Sigmoid colon (tissue), 7 donors: Measurements from ENCODE around the gene NEK11. TPM values are rescaled to one million over a fixed set of nuclear protein-coding genes. Genes with fewer than 3 reads are reported as not detected.

ENCODE experiments used
- DNase-seq: peaks from one replicate; pipeline ENCODE4 v3.0.0-alpha.2; 2019
- H3K27ac ChIP-seq, 4 donors: fragments of 200-600 bp; sonication (generic); one replicate each; pipeline ENCODE4 v1.5.1; 2016 to 2019; ENCODE audit warnings: mild to moderate bottlenecking in 1 of 4
- H3K27me3 ChIP-seq, 3 donors: fragments of 200-600 bp; sonication (generic); one replicate each; pipeline ENCODE4 v1.5.1; 2019; ENCODE audit warnings: mild to moderate bottlenecking in 1 of 3
- H3K36me3 ChIP-seq, 4 donors: fragments of 200-600 bp; sonication (generic); one replicate each; pipeline ENCODE4 v1.5.1; 2016 to 2019
- H3K4me1 ChIP-seq, 4 donors: fragments of 200-600 bp; sonication (generic); one replicate each; pipeline ENCODE4 v1.5.1; 2017 to 2019
- H3K4me3 ChIP-seq, 4 donors: fragments of 200-600 bp; sonication (generic); one replicate each; pipeline ENCODE4 v1.5.1; 2017 to 2019; ENCODE audit warnings: mild to moderate bottlenecking in 2 of 4, moderate library complexity in 1 of 4
- H3K9me3 ChIP-seq, 4 donors: fragments of 200-600 bp in 3 of 4; sonication (generic) in 3 of 4; one replicate each; pipeline versions ENCODE4 v1.5.1 to v1.6.1; 2013 to 2019
- CTCF ChIP-seq, 4 experiments: fragments of 450-650 bp in 3 of 4; fragments of 200-600 bp in 1 of 4; IDR thresholded peaks; one replicate each; pipeline ENCODE4 v1.5.1; 2016 to 2019; ENCODE audit warnings: antibody characterized with exemption in 4 of 4, mild to moderate bottlenecking in 3 of 4, moderate library complexity in 2 of 4
- EP300 ChIP-seq, 4 donors: sonication (generic); formaldehyde crosslinking; IDR thresholded peaks; one replicate each; pipeline ENCODE4 v1.6.1; 2017; ENCODE audit warnings: antibody characterized with exemption in 4 of 4
- POLR2A ChIP-seq, 2 donors: fragments of 450-650 bp; IDR thresholded peaks; one replicate each; pipeline ENCODE4 v1.6.1; 2016; ENCODE audit warnings: antibody characterized with exemption in 2 of 2, mild to moderate bottlenecking in 2 of 2, moderate library complexity in 2 of 2
- POLR2AphosphoS5 ChIP-seq, 4 donors: sonication (generic); formaldehyde crosslinking; IDR thresholded peaks; one replicate each; pipeline ENCODE4 v1.6.1; 2017; ENCODE audit warnings: antibody characterized with exemption in 4 of 4
- WGBS, 2 donors: extraction: QIAGEN DNeasy Blood & Tissue Kit; methylation state at CpG; one replicate each; pipeline ENCODE4 v1.1.7; 2013; 5-methylcytosine and 5-hydroxymethylcytosine counted together
- intact Hi-C: fragments of 100-400 bp; cut with DNase I; formaldehyde crosslinking; loops from one replicate; pipeline ENCODE4 v1.15.1; 2023
- polyA plus RNA-seq, 3 donors: library from polyadenylated mRNA; stranded (reverse); fragments of 200-250 nt; gene quantifications; one replicate each; pipeline ENCODE4 v1.2.3, GENCODE V29; 2013
- total RNA-seq, 4 donors: library from RNA; depleted of rRNA; stranded (reverse); fragments of >200 nt; gene quantifications; one replicate each; pipeline ENCODE4 v1.1.0, GENCODE V29; 2016
- donor health status: healthy with polysubstance abuse.
- donor health status: Bipolar disorder and iron deficiency.
- donor health status: healthy.

NEK11 gene
- total and polyA plus RNA-seq, 7 donors: 1.6 to 12.2 (median 4.3) TPM

GRCh38 chr3:131231710-131232389 lies 205.2 kb downstream of the NEK11 start:
- Histone ChIP-seq H3K36me3 (no peaks in the 10 kb centered on the region), H3K4me1 (no peaks in the 10 kb centered on the region), H3K9me3 (no peaks in the 10 kb centered on the region), H3K27ac (no peak overlapping the region), H3K27me3 (no peaks in the 10 kb centered on the region), H3K4me3 (no peak overlapping the region)
- intact Hi-C loops: no loop called here
- WGBS, 2 donors: 44 to 79% methylated on average over 3 of the region's 3 CpGs
- DNase-seq: no peak
- TF ChIP-seq CTCF (IDR thresholded peaks at IDR 0.05): no peak
- no peak for TF ChIP-seq POLR2A (IDR thresholded peaks at IDR 0.05)
- no peak for TF ChIP-seq POLR2AphosphoS5 (IDR thresholded peaks at IDR 0.05)
- no peak for TF ChIP-seq EP300 (IDR thresholded peaks at IDR 0.05)

DNA sequence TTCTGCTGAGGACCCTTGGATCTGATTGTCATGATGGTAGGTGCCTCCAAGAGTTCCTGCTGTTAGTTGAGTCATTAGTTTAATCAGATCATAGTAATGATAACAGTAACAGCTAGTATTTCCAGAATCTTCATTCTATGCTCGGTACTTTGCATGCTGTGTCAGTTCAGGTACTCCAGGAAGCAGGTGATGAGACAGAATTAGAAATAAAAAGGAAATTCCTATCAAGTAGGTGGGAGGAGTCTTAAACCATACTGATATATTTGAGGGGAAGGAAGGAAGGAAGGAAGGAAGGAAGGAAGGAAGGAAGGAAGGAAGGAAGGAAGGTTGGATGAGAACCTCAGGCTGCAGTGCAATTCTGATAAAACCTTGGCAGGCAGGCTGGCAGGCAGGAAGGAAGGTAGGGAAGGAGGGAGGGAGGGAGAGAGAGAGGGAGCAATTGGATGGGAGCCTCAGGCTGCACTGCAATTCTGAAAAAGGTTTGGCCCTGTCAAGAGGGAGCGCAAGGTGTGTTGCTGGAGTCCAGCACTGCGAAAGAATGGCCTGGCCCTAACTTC lies 206.1 kb downstream of the NEK11 start:
- Histone ChIP-seq H3K36me3 (no peaks in the 10 kb centered on the region), H3K4me1 (no peaks in the 10 kb centered on the region), H3K27me3 (no peaks in the 10 kb centered on the region), H3K9me3 (no peaks in the 10 kb centered on the region), H3K4me3 (no peak overlapping the region), H3K27ac (no peak overlapping the region)
- 93 to 97% methylated on average over 3 of the region's 3 CpGs for WGBS, 2 donors
- DNase-seq: no peak
- intact Hi-C loops: no loop called here
- TF ChIP-seq POLR2A (IDR thresholded peaks at IDR 0.05) (no peak), CTCF (IDR thresholded peaks at IDR 0.05) (no peak)

- 84 to 86% methylated on average over 5 of the region's 5 CpGs for WGBS, 2 donors
- H3K9me3 ChIP-seq: no peaks in the 10 kb centered on the region
- intact Hi-C loops: no loop called here
- no peak for DNase-seq
- TF ChIP-seq EP300 (IDR thresholded peaks at IDR 0.05): no peak
- TF ChIP-seq CTCF (IDR thresholded peaks at IDR 0.05): no peak
- no peak for TF ChIP-seq POLR2A (IDR thresholded peaks at IDR 0.05)
- TF ChIP-seq POLR2AphosphoS5 (IDR thresholded peaks at IDR 0.05): no peak
- no peaks in the 10 kb centered on the region for H3K27me3 ChIP-seq
- H3K4me3 ChIP-seq: no peak overlapping the region
- H3K36me3 ChIP-seq: no peaks in the 10 kb centered on the region
- no peak overlapping the region for H3K27ac ChIP-seq
- no peaks in the 10 kb centered on the region for H3K4me1 ChIP-seq
Measured at GRCh38 chr3:131233900-131234668, 207.4 kb downstream of the NEK11 start.

DNA sequence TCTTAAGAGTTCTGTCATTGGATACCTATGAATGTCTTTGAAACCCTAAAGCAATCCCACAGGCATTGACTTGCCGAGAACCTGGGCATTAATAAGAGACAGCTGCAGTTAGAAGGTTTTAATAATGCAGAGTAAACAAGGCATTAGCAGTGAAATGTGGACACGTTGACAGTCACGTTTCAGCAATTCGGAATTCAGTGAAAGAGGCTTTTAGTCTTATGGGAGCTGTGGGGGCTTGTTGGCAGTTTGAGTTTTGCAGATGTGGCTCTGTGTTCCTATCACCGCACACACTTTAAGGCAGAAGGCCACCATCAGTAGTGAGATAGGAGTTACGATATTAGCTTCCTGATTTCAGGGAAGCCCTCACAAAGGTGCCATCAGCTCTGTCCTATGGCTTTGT lies 209.7 kb downstream of the NEK11 start:
- no peaks in the 10 kb centered on the region for H3K27me3 ChIP-seq
- no peak overlapping the region for H3K27ac ChIP-seq
- 86 to 88% methylated on average over 6 of the region's 6 CpGs for WGBS, 2 donors
- no peak overlapping the region for H3K4me3 ChIP-seq
- H3K9me3 ChIP-seq: no peaks in the 10 kb centered on the region
- H3K4me1 ChIP-seq: no peaks in the 10 kb centered on the region
- no peak for DNase-seq
- TF ChIP-seq CTCF (IDR thresholded peaks at IDR 0.05) (no peak), EP300 (IDR thresholded peaks at IDR 0.05) (no peak), POLR2AphosphoS5 (IDR thresholded peaks at IDR 0.05) (no peak), POLR2A (IDR thresholded peaks at IDR 0.05) (no peak)
- intact Hi-C loops: no loop called here
- no peaks in the 10 kb centered on the region for H3K36me3 ChIP-seq
